ENCODE results near the gene RNF17.

Gene RNF17

DNA sequence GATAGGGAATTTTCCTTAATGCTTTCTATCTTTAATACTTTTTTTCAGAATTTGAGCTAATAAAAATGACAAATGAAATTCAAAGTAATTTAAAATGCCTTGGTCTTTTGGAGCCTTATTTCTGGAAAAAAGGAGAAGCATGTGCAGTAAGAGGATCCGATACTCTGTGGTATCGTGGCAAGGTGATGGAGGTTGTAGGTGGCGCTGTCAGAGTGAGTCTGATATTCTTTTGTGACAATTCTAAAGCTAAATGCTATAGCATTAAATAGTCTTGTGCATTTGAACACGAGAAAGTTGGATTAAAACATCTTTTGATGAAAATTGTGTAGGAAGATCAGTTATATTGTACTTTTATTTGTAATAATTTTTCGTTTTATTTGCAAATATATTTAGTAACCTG, 95.0 kb downstream of the RNF17 start:
- no peak for DNase-seq (ENCODE audit: low read depth)

GRCh38 chr13:24860770-24861169, 96.8 kb downstream of the RNF17 start:
- no peak for DNase-seq (ENCODE audit: low read depth)

DNA sequence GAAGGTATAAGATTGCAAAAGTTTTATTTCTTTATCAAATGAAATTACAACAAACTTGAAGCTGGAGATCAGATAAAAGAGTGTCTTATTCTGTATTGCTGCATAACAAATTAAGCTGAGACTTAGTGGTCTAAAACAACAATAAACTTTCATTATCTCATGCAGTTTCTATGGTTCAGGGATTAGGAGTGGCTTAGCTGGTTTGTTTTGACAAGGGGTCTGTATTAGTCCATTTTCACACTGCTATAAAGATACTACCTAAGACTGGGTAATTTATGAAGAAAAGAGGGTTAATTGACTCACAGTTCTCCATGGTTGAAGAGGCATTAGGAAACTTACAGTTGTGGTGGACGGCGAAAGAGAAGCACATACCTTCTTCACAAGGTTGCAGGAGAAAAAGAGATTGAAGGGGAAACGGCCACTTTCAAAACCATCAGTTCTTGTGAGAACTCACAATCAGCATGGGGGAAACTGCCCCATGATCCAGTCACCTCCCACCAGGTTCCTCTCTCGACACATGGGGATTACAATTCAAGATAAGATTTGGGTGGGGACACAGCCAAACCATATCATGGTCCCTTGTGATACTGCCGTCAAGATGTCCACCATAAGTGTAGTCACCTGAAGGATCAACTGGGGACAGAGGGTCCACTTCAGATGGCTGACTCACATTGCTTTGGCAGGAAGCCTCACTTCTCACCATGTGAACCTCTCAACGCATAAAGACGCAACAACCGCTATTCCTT, 97.8 kb downstream of the RNF17 start:
- no peak for DNase-seq (ENCODE audit: low read depth)

DNA sequence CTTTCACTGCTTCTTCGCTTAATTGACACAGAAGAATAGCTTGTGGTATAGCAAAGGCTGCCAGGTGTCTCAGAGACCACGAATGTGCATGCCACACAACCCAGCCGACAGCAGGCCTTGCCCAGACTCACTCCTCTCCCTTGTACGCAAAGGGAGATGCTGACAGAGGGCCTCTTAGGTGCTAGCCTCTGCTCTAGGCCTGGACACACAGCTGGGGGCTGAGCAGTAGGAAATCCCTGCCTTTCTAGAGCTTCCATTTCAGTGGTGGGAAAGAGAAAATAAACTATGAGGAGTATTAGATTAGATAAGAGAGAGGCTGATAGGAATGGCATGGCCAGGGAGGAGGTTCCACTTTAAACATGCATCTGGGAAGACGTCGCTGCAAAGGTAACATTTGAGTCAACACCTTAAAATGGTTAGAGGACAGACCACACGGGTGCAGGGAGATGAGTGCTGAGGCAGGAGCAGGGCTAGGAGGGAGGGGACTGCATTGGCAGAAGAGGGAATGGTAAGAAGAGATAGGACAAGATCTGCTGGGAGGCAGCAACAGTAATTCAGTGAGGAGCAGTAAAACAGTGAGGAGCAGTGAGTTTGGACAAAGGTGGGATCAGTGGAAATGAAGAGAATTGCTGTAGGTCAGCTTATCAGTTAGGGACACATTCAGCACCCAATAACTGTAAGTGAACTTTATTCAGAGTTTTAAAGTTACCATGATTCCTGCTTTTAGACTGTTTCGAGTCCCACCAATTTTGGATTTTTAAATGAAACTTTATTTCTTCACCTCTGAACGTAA, 100.0 kb downstream of the RNF17 start:
- no peak for DNase-seq (ENCODE audit: low read depth)

GRCh38 chr13:24864579-24864978, 100.6 kb downstream of the RNF17 start:
- DNase-seq (ENCODE audit: low read depth), result no peak

DNA sequence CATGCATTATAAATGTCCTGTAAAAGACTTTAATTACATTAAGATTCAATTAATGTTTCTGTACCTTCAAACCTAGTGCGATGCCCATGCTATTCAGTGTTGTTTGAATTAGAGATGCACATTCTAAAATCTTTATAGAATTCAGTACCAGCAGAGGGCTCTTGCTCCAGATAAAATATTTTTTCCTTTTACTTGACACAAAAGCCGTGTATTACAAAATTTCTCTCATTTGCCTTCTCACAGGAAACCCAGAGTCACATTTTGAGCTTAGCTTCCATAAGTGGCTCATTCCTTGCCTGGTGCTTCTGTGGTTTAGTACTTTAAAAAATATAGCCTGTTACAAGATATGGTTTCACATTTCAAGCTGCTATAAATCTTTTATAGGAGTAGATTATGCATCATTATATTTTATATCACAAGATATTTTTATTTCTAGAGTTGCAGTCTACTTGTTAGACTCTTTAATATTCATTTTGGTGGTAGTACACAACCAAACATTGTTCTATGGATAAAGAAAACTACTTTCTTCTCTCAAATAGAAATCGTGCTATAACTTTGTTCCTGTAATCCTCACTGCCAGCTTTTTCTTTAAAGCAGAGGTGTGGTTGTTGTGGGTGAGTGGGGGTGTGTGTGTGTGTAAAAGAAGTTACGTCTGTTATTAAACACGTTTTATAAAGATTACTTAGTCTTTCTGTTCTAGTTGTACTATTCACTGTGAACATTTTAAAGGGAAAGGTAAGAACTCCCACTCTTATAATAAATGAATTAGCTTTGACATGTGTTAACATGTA, 101.4 kb downstream of the RNF17 start:
- no peak for DNase-seq (ENCODE audit: low read depth)

DNA sequence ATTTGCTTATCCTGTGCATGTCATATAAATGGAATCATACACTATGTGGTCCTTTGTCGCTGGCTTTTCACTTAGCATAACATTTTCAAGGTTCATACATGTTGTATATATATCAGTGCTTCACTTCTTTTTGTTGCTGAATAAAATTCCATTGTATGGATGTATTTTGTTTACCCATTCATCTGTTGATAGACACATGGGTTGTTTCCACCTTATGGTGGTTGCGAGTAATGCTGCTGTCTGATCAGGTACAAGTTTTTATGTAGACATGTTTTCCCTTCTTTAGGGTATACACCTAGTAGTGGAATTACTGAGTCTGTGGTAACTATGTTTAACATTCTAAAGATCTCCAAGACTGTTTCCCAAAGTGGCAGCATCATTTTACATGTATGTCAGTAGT, 102.5 kb downstream of the RNF17 start:
- DNase-seq (ENCODE audit: low read depth), result no peak

GRCh38 chr13:24868874-24869273, 104.9 kb downstream of the RNF17 start:
- DNase-seq (ENCODE audit: low read depth), result no peak

GRCh38 chr13:24870380-24870760, 106.4 kb downstream of the RNF17 start:
- no peak for DNase-seq (ENCODE audit: low read depth)

- no peak for DNase-seq (ENCODE audit: low read depth)
These were observed 111.6 kb downstream of the RNF17 start for GRCh38 chr13:24875566-24875965.

DNA sequence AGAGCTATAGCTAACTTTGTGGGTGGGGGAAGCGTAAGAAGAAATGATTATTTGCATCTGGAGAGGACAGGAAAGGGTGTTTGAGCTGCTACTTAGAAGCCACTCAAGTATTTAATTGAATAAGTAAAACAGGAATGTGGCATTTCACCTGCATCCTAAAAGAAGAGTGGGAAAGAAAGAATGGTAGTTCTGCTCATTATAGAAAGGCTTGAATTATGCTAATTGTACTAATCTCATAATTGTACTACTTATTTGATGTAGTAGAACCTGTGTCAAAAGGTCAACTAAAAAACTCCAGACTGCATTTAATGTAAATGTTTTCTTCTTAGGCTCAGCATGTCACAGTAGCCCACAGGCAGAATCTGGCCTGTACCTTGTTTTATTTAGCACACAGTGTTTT, 113.6 kb downstream of the RNF17 start:
- no peak for DNase-seq (ENCODE audit: low read depth)

GRCh38 chr13:24878340-24878739, 114.4 kb downstream of the RNF17 start:
- DNase-seq (ENCODE audit: low read depth), result no peak

- DNase-seq (ENCODE audit: low read depth), result no peak
These were observed 118.7 kb downstream of the RNF17 start for GRCh38 chr13:24882665-24883064.

- no peak for DNase-seq (ENCODE audit: low read depth)
These were observed 123.8 kb downstream of the RNF17 start for GRCh38 chr13:24887759-24888158.

GRCh38 chr13:24888291-24888931, 124.4 kb downstream of the RNF17 start:
- DNase-seq (ENCODE audit: low read depth), result no peak

- no peak for DNase-seq (ENCODE audit: low read depth)
These were observed 126.3 kb downstream of the RNF17 start for GRCh38 chr13:24890256-24890655.

GRCh38 chr13:24891476-24892108, 127.6 kb downstream of the RNF17 start:
- no peak for DNase-seq (ENCODE audit: low read depth)

GRCh38 chr13:24892829-24893228, 128.9 kb downstream of the RNF17 start:
- DNase-seq (ENCODE audit: low read depth), result no peak

- no peak for DNase-seq (ENCODE audit: low read depth)
These were observed 129.9 kb downstream of the RNF17 start for GRCh38 chr13:24893863-24894262.

GRCh38 chr13:24894277-24894971, 130.5 kb downstream of the RNF17 start:
- no peak for DNase-seq (ENCODE audit: low read depth)

DNA sequence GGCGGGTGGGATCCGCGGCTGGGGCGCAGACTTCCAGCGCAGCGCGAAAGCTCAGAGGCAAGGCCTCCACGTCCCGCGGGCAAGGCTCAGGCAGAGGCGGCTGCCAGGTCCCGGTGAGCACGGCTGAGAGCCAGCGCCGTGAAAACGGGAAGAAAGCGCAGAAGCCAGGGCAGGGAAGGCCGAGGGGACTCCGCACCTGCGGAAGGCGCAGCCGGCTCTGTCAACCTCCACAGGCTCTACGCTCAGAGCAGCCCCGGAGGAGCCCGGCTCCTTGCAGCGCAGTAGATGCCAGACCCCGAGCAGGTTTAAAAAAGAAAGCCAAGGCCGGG, 131.0 kb downstream of the RNF17 start:
- no peak for DNase-seq (ENCODE audit: low read depth)
